ENCODE measurements around the gene CDC42EP4.

- TF ChIP-seq POLR2A (IDR thresholded peaks at IDR 0.05), result no peak
- no peak for TF ChIP-seq CTCF (IDR thresholded peaks at IDR 0.05)
These were observed 6.6 kb downstream of the CDC42EP4 start for GRCh38 chr17:73304971-73305812.
